Measurements from ENCODE around the gene WDR38. TPM values are rescaled to one million over a fixed set of nuclear protein-coding genes. Genes with fewer than 3 reads are reported as not detected.
A peak's percentile ranks its signal among the peaks of the same experiment; 100 is the strongest.

WDR38 gene
- total RNA-seq, 2 experiments from 2014 or later = not detected

- ATAC-seq = no peak
- no peak for DNase-seq
- Mint-ChIP-seq H3K27me3 (peaks cover 16% of the 10 kb centered on the region), H3K27ac (no peak overlapping the region), H3K9me3 (no peaks in the 10 kb centered on the region), H3K4me1 (ENCODE audit: low read depth) (peaks cover 26% of the 10 kb centered on the region), H3K4me3 (peak overlapping the region; percentile 46), H3K36me3 (ENCODE audit: low read depth) (peaks cover 16% of the 10 kb centered on the region)
- TF ChIP-seq, protein P1, sequence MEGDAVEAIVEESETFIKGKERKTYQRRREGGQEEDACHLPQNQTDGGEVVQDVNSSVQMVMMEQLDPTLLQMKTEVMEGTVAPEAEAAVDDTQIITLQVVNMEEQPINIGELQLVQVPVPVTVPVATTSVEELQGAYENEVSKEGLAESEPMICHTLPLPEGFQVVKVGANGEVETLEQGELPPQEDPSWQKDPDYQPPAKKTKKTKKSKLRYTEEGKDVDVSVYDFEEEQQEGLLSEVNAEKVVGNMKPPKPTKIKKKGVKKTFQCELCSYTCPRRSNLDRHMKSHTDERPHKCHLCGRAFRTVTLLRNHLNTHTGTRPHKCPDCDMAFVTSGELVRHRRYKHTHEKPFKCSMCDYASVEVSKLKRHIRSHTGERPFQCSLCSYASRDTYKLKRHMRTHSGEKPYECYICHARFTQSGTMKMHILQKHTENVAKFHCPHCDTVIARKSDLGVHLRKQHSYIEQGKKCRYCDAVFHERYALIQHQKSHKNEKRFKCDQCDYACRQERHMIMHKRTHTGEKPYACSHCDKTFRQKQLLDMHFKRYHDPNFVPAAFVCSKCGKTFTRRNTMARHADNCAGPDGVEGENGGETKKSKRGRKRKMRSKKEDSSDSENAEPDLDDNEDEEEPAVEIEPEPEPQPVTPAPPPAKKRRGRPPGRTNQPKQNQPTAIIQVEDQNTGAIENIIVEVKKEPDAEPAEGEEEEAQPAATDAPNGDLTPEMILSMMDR (IDR thresholded peaks at IDR 0.05) = no peak
- ChIA-PET POLR2A (interaction anchor here (1.1 to 12.4 kb wide), 4 partner anchors 8 to 81 kb away, joined by 5 to 280 read pairs (median 64); partner anchors contain the start of genes ARPC5L, NR6A1 and RPL35), CTCF (interaction anchor here (0.5 to 10.3 kb wide), 39 partner anchors 9 to 436 kb away, joined by 3 to 431 read pairs (median 4); partner anchors contain the start of genes ARPC5L, NR6A1, OLFML2A and RPL35)
- intact Hi-C loops (cut with micrococcal nuclease) = loop anchor here (1.0 kb wide), 1 partner anchor 79 kb away; no protein-coding TSS in a partner anchor
Observed at GRCh38 chr9:124853605-124854143, 414 bp downstream of the WDR38 start.

GRCh38 chr9:124854161-124854560 lies 901 bp downstream of the WDR38 start:
- H3K27ac Mint-ChIP-seq = no peak overlapping the region
- peaks cover 14% of the 10 kb centered on the region for H3K27me3 Mint-ChIP-seq
- peaks cover 28% of the 10 kb centered on the region for H3K4me1 Mint-ChIP-seq (ENCODE audit: low read depth)
- ChIA-PET POLR2A (interaction anchor here (1.1 to 12.4 kb wide), 4 partner anchors 7 to 82 kb away, joined by 5 to 280 read pairs (median 64); partner anchors contain the start of genes ARPC5L, NR6A1 and RPL35), CTCF (interaction anchor here (0.6 to 10.3 kb wide), 26 partner anchors 9 to 308 kb away, joined by 3 to 431 read pairs (median 6); partner anchors contain the start of genes ARPC5L, NR6A1, OLFML2A and RPL35)
- intact Hi-C loops (cut with micrococcal nuclease) = no loop called here
- no peaks in the 10 kb centered on the region for H3K9me3 Mint-ChIP-seq
- no peak overlapping the region for H3K4me3 Mint-ChIP-seq
- ATAC-seq (no peak), DNase-seq (no peak)
- TF ChIP-seq, protein P1 (IDR thresholded peaks at IDR 0.05) = no peak
- H3K36me3 Mint-ChIP-seq (ENCODE audit: low read depth) = peaks cover 21% of the 10 kb centered on the region

GRCh38 chr9:124854822-124855221 lies 1.6 kb downstream of the WDR38 start:
- H3K27ac Mint-ChIP-seq = no peak overlapping the region
- no peaks in the 10 kb centered on the region for H3K9me3 Mint-ChIP-seq
- ATAC-seq (no peak), DNase-seq (no peak)
- TF ChIP-seq, protein P1 (IDR thresholded peaks at IDR 0.05) = no peak
- intact Hi-C loops (cut with micrococcal nuclease) = no loop called here
- H3K4me1 Mint-ChIP-seq (ENCODE audit: low read depth) = peaks cover 34% of the 10 kb centered on the region
- ChIA-PET CTCF (interaction anchor here (0.9 to 10.3 kb wide), 7 partner anchors 8 to 237 kb away, joined by 3 to 431 read pairs (median 24); partner anchors contain the start of genes ARPC5L, NR6A1, OLFML2A and RPL35), POLR2A (interaction anchor here (1.1 to 12.4 kb wide), 4 partner anchors 10 to 83 kb away, joined by 5 to 280 read pairs (median 62); partner anchors contain the start of gene NR6A1)
- H3K4me3 Mint-ChIP-seq = no peak overlapping the region
- H3K36me3 Mint-ChIP-seq (ENCODE audit: low read depth) = peaks cover 27% of the 10 kb centered on the region
- peaks cover 12% of the 10 kb centered on the region for H3K27me3 Mint-ChIP-seq

- peaks cover 35% of the 10 kb centered on the region for H3K36me3 Mint-ChIP-seq (ENCODE audit: low read depth)
- no peaks in the 10 kb centered on the region for H3K9me3 Mint-ChIP-seq
- no peak overlapping the region for H3K27ac Mint-ChIP-seq
- intact Hi-C loops (cut with micrococcal nuclease) = no loop called here
- TF ChIP-seq, protein P1 (IDR thresholded peaks at IDR 0.05) = no peak
- CTCF ChIA-PET = interaction anchor here (0.7 to 10.3 kb wide), 4 partner anchors 29 to 89 kb away, joined by 3 to 431 read pairs (median 10); partner anchors contain the start of genes NR6A1 and OLFML2A
- DNase-seq (no peak), ATAC-seq (no peak)
- H3K4me1 Mint-ChIP-seq (ENCODE audit: low read depth) = peaks cover 42% of the 10 kb centered on the region
- H3K4me3 Mint-ChIP-seq = no peak overlapping the region
- POLR2A ChIA-PET = interaction anchor here (1.1 to 12.4 kb wide), 7 partner anchors 9 to 386 kb away, joined by 3 to 280 read pairs (median 5); partner anchors contain the start of gene NR6A1
- H3K27me3 Mint-ChIP-seq = peaks cover 9% of the 10 kb centered on the region
Observed at GRCh38 chr9:124855566-124855943, 2.3 kb downstream of the WDR38 start.
